KMS-11 (cell line): Measurements from ENCODE around the gene CCNC.

ENCODE experiments used
- H2AFZ ChIP-seq: fragments of 200-600 bp; sonication (generic); 2 replicates; pipeline ENCODE4 v1.6.1; 2016; ENCODE audit warnings: antibody characterized with exemption, mixed run types, low read depth
- H3K27ac ChIP-seq: fragments of 200-600 bp; sonication (generic); 2 replicates; pipeline ENCODE4 v1.6.1; 2016; ENCODE audit warnings: mild to moderate bottlenecking, mixed run types
- H3K27me3 ChIP-seq: fragments of 200-600 bp; sonication (generic); 2 replicates; pipeline ENCODE4 v1.6.1; 2017; ENCODE audit warnings: mild to moderate bottlenecking, low read depth, mixed run types, moderate library complexity; ENCODE audit not compliant: insufficient read depth
- H3K36me3 ChIP-seq: fragments of 200-600 bp; sonication (generic); 2 replicates; pipeline ENCODE4 v1.6.1; 2017; ENCODE audit warnings: mild to moderate bottlenecking, mixed run types; ENCODE audit not compliant: insufficient read depth
- H3K4me1 ChIP-seq: fragments of 200-600 bp; sonication (generic); 2 replicates; pipeline ENCODE4 v1.6.1; 2016; ENCODE audit warnings: mild to moderate bottlenecking, low read depth, mixed run types; ENCODE audit not compliant: poor library complexity, severe bottlenecking
- H3K4me2 ChIP-seq: fragments of 200-600 bp; sonication (generic); 2 replicates; pipeline ENCODE4 v1.7.0; 2016; ENCODE audit warnings: mild to moderate bottlenecking, mixed run types
- H3K4me3 ChIP-seq: fragments of 200-600 bp; sonication (generic); IDR thresholded peaks from 2 replicates; pipeline ENCODE4 v1.6.1; 2017; ENCODE audit warnings: low read depth, low read length, mixed read lengths; ENCODE audit not compliant: insufficient read depth
- H3K79me2 ChIP-seq: fragments of 200-600 bp; sonication (generic); 2 replicates; pipeline ENCODE4 v1.6.1; 2016; ENCODE audit warnings: low read depth, mixed run types; ENCODE audit not compliant: insufficient read depth
- H3K9ac ChIP-seq: fragments of 200-600 bp; sonication (generic); 2 replicates; pipeline ENCODE4 v1.6.1; 2016; ENCODE audit warnings: mild to moderate bottlenecking, mixed run types
- H4K20me1 ChIP-seq: fragments of 200-600 bp; sonication (generic); 2 replicates; pipeline ENCODE4 v1.6.1; 2016; ENCODE audit warnings: mild to moderate bottlenecking, mixed run types; ENCODE audit not compliant: insufficient read depth
- TF ChIP-seq, protein P1 (sequence below): fragments of 200-600 bp; sonication (generic); conservative IDR thresholded peaks from 2 replicates; pipeline ENCODE4 v1.6.1; 2017; ENCODE audit warnings: low read depth, mild to moderate bottlenecking, antibody characterized with exemption, low read length, moderate library complexity, mixed read lengths

Gene CCNC

DNA sequence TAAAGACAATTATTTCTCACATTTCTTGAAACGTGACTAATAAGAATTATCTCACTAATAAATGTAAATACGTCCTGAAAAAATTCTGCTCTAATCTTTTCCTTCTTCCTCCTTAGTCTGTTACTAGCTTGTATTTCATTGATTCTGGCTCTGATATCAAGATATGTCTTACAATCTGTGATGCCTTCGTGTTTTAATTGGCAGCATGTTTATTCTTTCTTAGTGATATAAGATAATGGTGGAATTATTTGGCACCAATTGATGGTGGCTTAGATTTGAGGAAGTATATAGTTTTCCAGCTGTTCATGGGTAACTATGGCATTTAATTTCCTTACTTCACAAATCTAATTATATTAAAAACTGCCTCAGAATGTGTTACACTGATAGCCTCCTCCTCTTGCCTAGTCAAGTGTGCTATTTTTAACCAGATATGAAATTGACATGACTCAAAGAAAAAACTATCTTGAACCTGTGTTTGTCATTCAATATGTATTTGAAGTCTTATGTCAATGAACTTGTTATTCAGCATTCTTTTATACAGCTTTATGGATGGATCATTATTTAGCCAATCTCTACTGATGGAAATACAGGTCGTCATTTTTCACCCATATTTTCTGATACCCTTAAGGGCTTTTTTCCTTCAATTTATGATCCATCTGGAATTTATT, 5.3 kb downstream of the CCNC start:
- Histone ChIP-seq H3K4me3 (no peak overlapping the region), H3K4me1 (peaks cover 10% of the 10 kb centered on the region), H3K79me2 (peaks cover 49% of the 10 kb centered on the region), H3K4me2 (no peak overlapping the region), H3K36me3 (no peaks in the 10 kb centered on the region), H3K27ac (no peak overlapping the region), H4K20me1 (no peaks in the 10 kb centered on the region), H3K9ac (no peak overlapping the region), H2AFZ (no peak overlapping the region), H3K27me3 (no peaks in the 10 kb centered on the region)
- TF ChIP-seq, protein P1, sequence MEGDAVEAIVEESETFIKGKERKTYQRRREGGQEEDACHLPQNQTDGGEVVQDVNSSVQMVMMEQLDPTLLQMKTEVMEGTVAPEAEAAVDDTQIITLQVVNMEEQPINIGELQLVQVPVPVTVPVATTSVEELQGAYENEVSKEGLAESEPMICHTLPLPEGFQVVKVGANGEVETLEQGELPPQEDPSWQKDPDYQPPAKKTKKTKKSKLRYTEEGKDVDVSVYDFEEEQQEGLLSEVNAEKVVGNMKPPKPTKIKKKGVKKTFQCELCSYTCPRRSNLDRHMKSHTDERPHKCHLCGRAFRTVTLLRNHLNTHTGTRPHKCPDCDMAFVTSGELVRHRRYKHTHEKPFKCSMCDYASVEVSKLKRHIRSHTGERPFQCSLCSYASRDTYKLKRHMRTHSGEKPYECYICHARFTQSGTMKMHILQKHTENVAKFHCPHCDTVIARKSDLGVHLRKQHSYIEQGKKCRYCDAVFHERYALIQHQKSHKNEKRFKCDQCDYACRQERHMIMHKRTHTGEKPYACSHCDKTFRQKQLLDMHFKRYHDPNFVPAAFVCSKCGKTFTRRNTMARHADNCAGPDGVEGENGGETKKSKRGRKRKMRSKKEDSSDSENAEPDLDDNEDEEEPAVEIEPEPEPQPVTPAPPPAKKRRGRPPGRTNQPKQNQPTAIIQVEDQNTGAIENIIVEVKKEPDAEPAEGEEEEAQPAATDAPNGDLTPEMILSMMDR: no peak

DNA sequence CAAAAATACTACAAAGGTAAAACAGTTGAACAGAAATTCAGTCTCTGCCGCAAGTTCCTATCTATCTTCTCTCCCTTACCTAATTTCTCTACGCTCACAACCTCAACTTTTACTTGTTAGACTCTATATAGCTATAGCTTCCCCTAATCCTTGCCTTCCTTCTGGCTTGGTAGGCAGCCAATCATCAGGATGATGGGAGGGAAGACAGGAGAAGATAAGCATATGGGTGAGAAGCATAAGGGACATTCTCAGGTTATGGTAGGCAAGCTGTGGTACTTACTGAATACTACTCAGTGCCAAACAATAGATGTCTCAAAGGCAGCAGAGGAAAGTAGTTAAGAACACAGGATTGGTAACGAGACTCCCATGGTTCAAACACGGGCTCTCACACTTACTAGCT, 7.8 kb downstream of the CCNC start:
- H3K4me2 ChIP-seq: no peak overlapping the region
- H3K4me1 ChIP-seq: no peaks in the 10 kb centered on the region
- H3K27me3 ChIP-seq: no peaks in the 10 kb centered on the region
- no peaks in the 10 kb centered on the region for H4K20me1 ChIP-seq
- H3K79me2 ChIP-seq: peaks cover 26% of the 10 kb centered on the region; the same call in 1 of the 2 replicates
- H3K9ac ChIP-seq: no peak overlapping the region
- no peak overlapping the region for H2AFZ ChIP-seq
- H3K36me3 ChIP-seq: no peaks in the 10 kb centered on the region
- no peak overlapping the region for H3K4me3 ChIP-seq
- TF ChIP-seq, protein P1: no peak
- no peak overlapping the region for H3K27ac ChIP-seq

DNA sequence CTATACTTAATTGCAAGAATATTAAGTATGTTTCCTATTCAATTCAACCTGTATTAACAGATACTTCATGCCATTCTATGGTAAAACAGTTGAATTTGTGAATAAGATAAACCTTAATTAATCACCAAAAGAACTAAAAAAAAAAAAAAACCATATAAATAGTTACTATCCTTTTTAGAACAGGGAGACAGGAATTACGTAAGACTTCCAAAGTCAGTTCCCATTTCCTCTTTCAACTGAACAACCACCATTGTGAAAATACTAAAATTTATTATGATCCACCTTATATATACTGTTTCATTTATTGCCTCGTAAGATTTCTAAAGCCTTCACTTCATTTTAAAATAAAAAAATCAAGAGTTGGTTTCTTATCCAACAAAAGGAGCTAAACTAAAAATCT, 9.4 kb downstream of the CCNC start:
- no peaks in the 10 kb centered on the region for H3K27me3 ChIP-seq
- peaks cover 11% of the 10 kb centered on the region; the same call in 1 of the 2 replicates for H3K79me2 ChIP-seq
- H4K20me1 ChIP-seq: no peaks in the 10 kb centered on the region
- H2AFZ ChIP-seq: no peak overlapping the region
- H3K9ac ChIP-seq: no peak overlapping the region
- no peak overlapping the region for H3K27ac ChIP-seq
- H3K4me1 ChIP-seq: no peaks in the 10 kb centered on the region
- TF ChIP-seq, protein P1: no peak
- H3K4me2 ChIP-seq: no peak overlapping the region
- no peak overlapping the region for H3K4me3 ChIP-seq
- no peaks in the 10 kb centered on the region for H3K36me3 ChIP-seq

DNA sequence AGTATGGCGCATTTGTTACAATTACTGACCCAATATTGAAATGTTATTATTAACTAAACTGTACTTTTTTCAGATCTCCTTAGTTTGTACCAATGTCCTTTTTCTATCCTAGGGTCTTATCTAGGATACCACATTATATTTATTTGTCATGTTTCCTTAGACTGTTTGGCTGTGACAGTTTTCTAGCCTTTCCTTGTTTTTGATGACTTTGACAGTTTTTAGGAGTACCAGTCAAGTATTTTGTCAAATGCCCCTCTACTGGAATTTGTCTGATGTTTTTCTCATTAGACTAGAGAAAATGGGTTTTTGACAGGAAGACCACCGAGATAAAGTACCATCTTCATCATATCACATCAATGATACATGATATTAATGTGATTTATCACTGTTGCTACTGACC, 14.6 kb downstream of the CCNC start:
- H2AFZ ChIP-seq: no peak overlapping the region
- H3K36me3 ChIP-seq: no peaks in the 10 kb centered on the region
- TF ChIP-seq, protein P1: no peak
- no peaks in the 10 kb centered on the region for H3K79me2 ChIP-seq
- H3K27ac ChIP-seq: no peak overlapping the region
- no peaks in the 10 kb centered on the region for H3K27me3 ChIP-seq
- no peaks in the 10 kb centered on the region for H3K4me1 ChIP-seq
- H4K20me1 ChIP-seq: no peaks in the 10 kb centered on the region
- H3K4me2 ChIP-seq: no peak overlapping the region
- H3K9ac ChIP-seq: no peak overlapping the region
- no peak overlapping the region for H3K4me3 ChIP-seq
